ENCODE measurements around the gene LRIT2.

LRIT2 gene

DNA sequence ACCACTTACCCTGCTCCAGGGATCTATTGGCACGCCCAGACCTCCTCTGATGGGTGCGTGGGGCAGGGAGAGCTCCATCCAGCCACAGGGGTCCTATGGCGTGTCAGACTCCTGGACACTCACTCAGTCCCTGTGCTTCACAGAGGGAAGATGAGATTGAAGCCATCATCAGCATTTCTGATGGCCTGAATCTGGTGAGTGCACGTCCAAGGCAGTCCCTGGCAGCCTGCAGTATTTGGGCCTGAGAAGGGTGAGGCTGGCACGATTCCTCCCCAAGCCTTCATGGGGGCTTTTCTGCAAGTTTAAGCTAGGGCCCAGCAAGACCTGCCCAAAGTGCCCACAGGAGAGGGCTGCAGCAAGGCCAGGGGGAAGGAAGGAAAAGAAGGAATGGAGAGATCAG, 27.7 kb downstream of the LRIT2 start:
- no peak overlapping the region for H3K4me3 ChIP-seq (ENCODE audit: low read depth, low read length)
- TF ChIP-seq, protein P1, sequence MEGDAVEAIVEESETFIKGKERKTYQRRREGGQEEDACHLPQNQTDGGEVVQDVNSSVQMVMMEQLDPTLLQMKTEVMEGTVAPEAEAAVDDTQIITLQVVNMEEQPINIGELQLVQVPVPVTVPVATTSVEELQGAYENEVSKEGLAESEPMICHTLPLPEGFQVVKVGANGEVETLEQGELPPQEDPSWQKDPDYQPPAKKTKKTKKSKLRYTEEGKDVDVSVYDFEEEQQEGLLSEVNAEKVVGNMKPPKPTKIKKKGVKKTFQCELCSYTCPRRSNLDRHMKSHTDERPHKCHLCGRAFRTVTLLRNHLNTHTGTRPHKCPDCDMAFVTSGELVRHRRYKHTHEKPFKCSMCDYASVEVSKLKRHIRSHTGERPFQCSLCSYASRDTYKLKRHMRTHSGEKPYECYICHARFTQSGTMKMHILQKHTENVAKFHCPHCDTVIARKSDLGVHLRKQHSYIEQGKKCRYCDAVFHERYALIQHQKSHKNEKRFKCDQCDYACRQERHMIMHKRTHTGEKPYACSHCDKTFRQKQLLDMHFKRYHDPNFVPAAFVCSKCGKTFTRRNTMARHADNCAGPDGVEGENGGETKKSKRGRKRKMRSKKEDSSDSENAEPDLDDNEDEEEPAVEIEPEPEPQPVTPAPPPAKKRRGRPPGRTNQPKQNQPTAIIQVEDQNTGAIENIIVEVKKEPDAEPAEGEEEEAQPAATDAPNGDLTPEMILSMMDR (IDR thresholded peaks at IDR 0.05; ENCODE audit: low read depth, low read length), result no peak
- in situ Hi-C loops (cut with HindIII; ENCODE audit: low sequenced_read_pairs), result no loop called here
- no peak for DNase-seq (ENCODE audit: low read depth, low spot score)

DNA sequence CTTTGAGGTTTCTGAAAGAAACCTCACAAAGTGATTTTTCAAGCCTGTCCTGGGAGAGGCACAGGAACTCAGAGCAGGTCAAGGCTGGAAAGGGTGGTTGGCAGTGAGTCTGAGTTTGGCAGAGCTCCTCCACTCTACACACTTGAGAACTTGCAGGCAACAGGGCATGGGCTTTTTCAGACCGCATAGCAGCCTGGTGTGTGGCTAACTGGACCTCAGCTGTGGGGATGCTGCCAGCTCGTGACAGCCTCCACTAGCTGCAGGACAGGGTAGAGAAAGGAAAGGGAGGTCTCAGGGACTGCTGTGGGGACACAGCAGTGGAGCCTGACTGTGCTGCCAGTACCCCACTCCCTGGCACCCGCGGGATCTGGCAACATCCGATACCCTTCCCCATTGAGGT, 28.4 kb downstream of the LRIT2 start:
- TF ChIP-seq, protein P1 (IDR thresholded peaks at IDR 0.05; ENCODE audit: low read depth, low read length), result no peak
- DNase-seq (ENCODE audit: low read depth, low spot score), result no peak
- no peak overlapping the region for H3K4me3 ChIP-seq (ENCODE audit: low read depth, low read length)
- in situ Hi-C loops (cut with HindIII; ENCODE audit: low sequenced_read_pairs), result no loop called here

DNA sequence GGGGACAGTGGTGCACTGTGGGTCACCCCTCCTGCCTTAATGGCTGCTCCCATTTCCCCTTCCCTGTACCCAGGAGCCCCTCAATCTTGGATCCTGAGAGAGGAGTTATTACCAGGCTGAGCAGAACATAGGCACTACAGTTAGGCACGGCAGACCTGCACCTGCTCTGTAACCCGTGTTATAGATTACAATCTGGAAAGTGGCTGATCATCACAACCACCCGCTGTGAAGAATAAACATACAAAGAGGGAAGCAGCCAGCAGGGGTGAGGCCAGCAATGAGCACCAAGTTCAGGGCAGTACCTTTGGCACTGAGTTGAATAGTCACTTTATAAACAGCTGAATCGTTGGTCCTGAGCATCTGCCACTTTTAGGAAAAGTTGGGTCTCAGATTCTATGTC, 29.3 kb downstream of the LRIT2 start:
- TF ChIP-seq, protein P1 (IDR thresholded peaks at IDR 0.05; ENCODE audit: low read depth, low read length), result no peak
- DNase-seq (ENCODE audit: low read depth, low spot score), result no peak
- H3K4me3 ChIP-seq (ENCODE audit: low read depth, low read length), result no peak overlapping the region
- in situ Hi-C loops (cut with HindIII; ENCODE audit: low sequenced_read_pairs), result no loop called here

DNA sequence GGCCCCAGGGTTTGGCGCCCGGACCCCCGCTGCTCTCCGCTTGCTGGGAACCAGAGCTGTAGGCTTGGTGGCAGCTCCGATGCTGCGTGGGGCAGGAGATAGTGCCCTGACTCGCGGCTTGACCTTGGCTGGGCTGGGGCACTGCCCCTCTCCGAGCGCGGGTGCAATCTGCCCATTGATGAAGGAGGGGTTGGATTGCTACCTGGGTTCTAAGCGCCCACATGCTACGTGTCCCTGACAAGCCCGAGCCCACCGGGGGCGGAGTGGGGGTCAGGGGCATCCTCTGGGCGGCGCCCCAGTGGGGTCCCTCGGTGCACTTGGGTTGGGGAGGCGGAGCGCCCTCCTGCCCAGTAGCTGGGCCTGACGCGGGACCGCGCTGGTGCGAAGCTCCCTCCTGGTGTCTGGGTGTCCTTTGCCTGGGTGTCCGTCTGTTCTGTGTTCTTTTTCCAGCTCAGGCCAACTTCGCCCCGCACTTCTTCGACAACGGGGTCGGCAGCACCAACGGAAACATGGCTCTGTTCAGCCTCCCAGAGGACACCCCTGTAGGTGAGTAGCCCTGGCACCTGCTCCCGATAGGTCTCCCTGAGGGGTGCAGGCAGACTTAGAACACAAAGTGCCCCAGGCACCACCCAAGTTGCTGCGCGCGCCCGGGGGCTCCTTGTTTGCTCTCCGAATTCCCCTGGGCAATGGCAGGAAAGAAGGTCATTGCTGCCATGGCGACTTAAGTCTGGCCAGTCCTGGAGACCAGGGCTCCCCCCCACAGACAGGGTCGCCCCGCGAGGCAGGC, 30.1 kb downstream of the LRIT2 start:
- no peak for DNase-seq (ENCODE audit: low read depth, low spot score)
- TF ChIP-seq, protein P1 (IDR thresholded peaks at IDR 0.05; ENCODE audit: low read depth, low read length), result no peak
- in situ Hi-C loops (cut with HindIII; ENCODE audit: low sequenced_read_pairs), result no loop called here
- no peak overlapping the region for H3K4me3 ChIP-seq (ENCODE audit: low read depth, low read length)

- TF ChIP-seq, protein P1 (IDR thresholded peaks at IDR 0.05; ENCODE audit: low read depth, low read length), result no peak
- DNase-seq (ENCODE audit: low read depth, low spot score), result no peak
- H3K4me3 ChIP-seq (ENCODE audit: low read depth, low read length), result no peak within 1 kb of the TSS
- in situ Hi-C loops (cut with HindIII; ENCODE audit: low sequenced_read_pairs), result no loop called here
Observed at GRCh38 chr10:84194424-84195043, 30.8 kb downstream of the LRIT2 start, which contains the start of gene CDHR1. TSS of gene CDHR1 (plus strand) at chr10:84194537. CDS start at chr10:84194761, 224 bp downstream.

- in situ Hi-C loops (cut with HindIII; ENCODE audit: low sequenced_read_pairs), result no loop called here
- peak; percentile 24 for DNase-seq (ENCODE audit: low read depth, low spot score)
- no peak overlapping the region for H3K4me3 ChIP-seq (ENCODE audit: low read depth, low read length)
- TF ChIP-seq, protein P1 (IDR thresholded peaks at IDR 0.05; ENCODE audit: low read depth, low read length), result no peak
Observed at GRCh38 chr10:84193846-84194423, 31.4 kb downstream of the LRIT2 start.
